Left ventricle myocardium inferior (tissue), 1 donor: Measurements from ENCODE around the gene SKAP2. TPM values are rescaled to one million over a fixed set of nuclear protein-coding genes. Genes with fewer than 3 reads are reported as not detected.

Source experiments
- DNase-seq: peaks from one replicate; pipeline ENCODE4 v3.0.0-alpha.2; 2020
- H3K27ac ChIP-seq: fragments of 200-600 bp; replicated peaks from 2 replicates; pipeline ENCODE4 v1.8.0; 2021
- H3K27me3 ChIP-seq: fragments of 200-600 bp; 2 replicates; pipeline ENCODE4 v1.8.0; 2021; ENCODE audit warnings: low read depth
- H3K36me3 ChIP-seq: fragments of 200-600 bp; 2 replicates; pipeline ENCODE4 v1.8.0; 2021
- H3K4me1 ChIP-seq: fragments of 200-600 bp; 2 replicates; pipeline ENCODE4 v1.8.0; 2021
- H3K4me3 ChIP-seq: fragments of 200-600 bp; 2 replicates; pipeline ENCODE4 v1.8.0; 2021; ENCODE audit warnings: mild to moderate bottlenecking, moderate library complexity
- H3K9me3 ChIP-seq: fragments of 200-600 bp; replicated peaks from 2 replicates; pipeline ENCODE4 v1.8.0; 2021
- CTCF ChIP-seq: fragments of 200-600 bp; IDR thresholded peaks from 2 replicates; pipeline ENCODE4 v1.8.0; 2021; ENCODE audit warnings: antibody characterized with exemption, mild to moderate bottlenecking, borderline replicate concordance
- intact Hi-C: fragments of 100-400 bp; cut with micrococcal nuclease; formaldehyde crosslinking; loops from one replicate; pipeline ENCODE4 v1.11.0; 2022
- total RNA-seq: library from RNA; stranded (reverse); fragmentation: NEBNext Ultra II Directional; extraction: Animal tissue kit (Norgen Biotek cat#: 25700); gene quantifications from one replicate; pipeline ENCODE4 v1.2.1, GENCODE V29; 2021
- donor health status: DM: no; HTN: yes; CAD: no; lungs with severe emphysema.

SKAP2 gene
- total RNA-seq, 1 donor from 2014 or later: 5.2 TPM

- intact Hi-C loops: no loop called here
- no peak overlapping the region for H3K27ac ChIP-seq
- no peaks in the 10 kb centered on the region for H3K27me3 ChIP-seq
- no peaks in the 10 kb centered on the region for H3K36me3 ChIP-seq
- no peak overlapping the region for H3K4me3 ChIP-seq
- TF ChIP-seq CTCF: no peak
- DNase-seq: no peak
- peaks cover 6% of the 10 kb centered on the region for H3K9me3 ChIP-seq
- H3K4me1 ChIP-seq: no peaks in the 10 kb centered on the region
These were observed 51.0 kb downstream of the SKAP2 start for GRCh38 chr7:26813432-26813831.

- Histone ChIP-seq H3K4me3 (no peak overlapping the region), H3K27me3 (peaks cover 5% of the 10 kb centered on the region), H3K36me3 (no peaks in the 10 kb centered on the region), H3K4me1 (no peaks in the 10 kb centered on the region), H3K27ac (no peak overlapping the region), H3K9me3 (no peaks in the 10 kb centered on the region)
- no peak for DNase-seq
- intact Hi-C loops: no loop called here
- no peak for TF ChIP-seq CTCF
These were observed 69.8 kb downstream of the SKAP2 start for GRCh38 chr7:26794541-26794940.

- H3K27me3 ChIP-seq: peaks cover 5% of the 10 kb centered on the region
- H3K36me3 ChIP-seq: no peaks in the 10 kb centered on the region
- no peak for TF ChIP-seq CTCF
- H3K9me3 ChIP-seq: no peaks in the 10 kb centered on the region
- H3K4me1 ChIP-seq: no peaks in the 10 kb centered on the region
- H3K4me3 ChIP-seq: no peak overlapping the region
- H3K27ac ChIP-seq: no peak overlapping the region
- intact Hi-C loops: no loop called here
- DNase-seq: no peak
These were observed 71.8 kb downstream of the SKAP2 start for GRCh38 chr7:26792576-26792975.

- Histone ChIP-seq H3K4me1 (no peaks in the 10 kb centered on the region), H3K36me3 (no peaks in the 10 kb centered on the region), H3K9me3 (no peaks in the 10 kb centered on the region), H3K4me3 (no peak overlapping the region), H3K27me3 (peaks cover 5% of the 10 kb centered on the region), H3K27ac (no peak overlapping the region)
- intact Hi-C loops: no loop called here
- TF ChIP-seq CTCF: no peak
- no peak for DNase-seq
These were observed 72.4 kb downstream of the SKAP2 start for GRCh38 chr7:26792006-26792405.

- Histone ChIP-seq H3K9me3 (no peaks in the 10 kb centered on the region), H3K36me3 (no peaks in the 10 kb centered on the region), H3K27me3 (peaks cover 5% of the 10 kb centered on the region), H3K27ac (no peak overlapping the region), H3K4me1 (no peaks in the 10 kb centered on the region), H3K4me3 (no peak overlapping the region)
- TF ChIP-seq CTCF: no peak
- intact Hi-C loops: no loop called here
- DNase-seq: no peak
These were observed 74.8 kb downstream of the SKAP2 start for GRCh38 chr7:26789481-26790184.
